ENCODE measurements around the gene PIP5K1B. TPM values are rescaled to one million over a fixed set of nuclear protein-coding genes. Genes with fewer than 3 reads are reported as not detected.

The PIP5K1B gene
- total and polyA plus RNA-seq, 4 experiments from 2014 or later: 0.12 to 0.25 TPM; not detected in 2

GRCh38 chr9:68913054-68913453 lies 208.0 kb downstream of the PIP5K1B start:
- Mint-ChIP-seq H3K9me3 (peaks cover 0 to 1% (median 0%) of the 10 kb centered on the region in 8 donors), H3K36me3 (no peaks in the 10 kb centered on the region), H3K4me3 (no peak overlapping the region), H3K27ac (no peak overlapping the region), H3K27me3 (peaks cover 0 to 5% of the 10 kb centered on the region in 2 donors), H3K4me1 (peaks cover 0 to 2% (median 0%) of the 10 kb centered on the region in 4 donors)
- Histone ChIP-seq H3K4me1 (ENCODE audit: insufficient read depth, low read length) (no peaks in the 10 kb centered on the region), H3K9me3 (ENCODE audit: control insufficient read depth in 1 of 2, low read length in 2 of 2) (no peaks in the 10 kb centered on the region), H3K27ac (ENCODE audit: low read depth, low read length) (no peak overlapping the region), H3K27me3 (ENCODE audit: insufficient read depth, low read length) (no peaks in the 10 kb centered on the region), H3K36me3 (ENCODE audit: insufficient read depth, low read length) (no peaks in the 10 kb centered on the region), H3K4me3 (ENCODE audit: low read length in 2 of 2) (no peak overlapping the region)
- CTCF ChIA-PET (ENCODE audit: partially characterized antibody): no interaction called here
- POLR2A ChIA-PET (ENCODE audit: partially characterized antibody): interaction anchor here (0.8 kb wide), 1 partner anchor 13 kb away, joined by 3 read pairs; no protein-coding TSS in a partner anchor
- DNase-seq: no peak
- intact Hi-C loops (cut with micrococcal nuclease): no loop called here

GRCh38 chr9:68914751-68915150 lies 209.7 kb downstream of the PIP5K1B start:
- H3K9me3 Mint-ChIP-seq: peaks cover 0 to 1% (median 0%) of the 10 kb centered on the region in 8 donors
- H3K27ac Mint-ChIP-seq: no peak overlapping the region
- DNase-seq: no peak
- H3K36me3 Mint-ChIP-seq: no peaks in the 10 kb centered on the region
- peaks cover 0 to 2% (median under 1%) of the 10 kb centered on the region in 4 donors for H3K4me1 Mint-ChIP-seq
- Histone ChIP-seq H3K9me3 (ENCODE audit: control insufficient read depth in 1 of 2, low read length in 2 of 2) (no peaks in the 10 kb centered on the region), H3K4me1 (ENCODE audit: insufficient read depth, low read length) (no peaks in the 10 kb centered on the region), H3K36me3 (ENCODE audit: insufficient read depth, low read length) (no peaks in the 10 kb centered on the region), H3K27ac (ENCODE audit: low read depth, low read length) (no peak overlapping the region), H3K27me3 (ENCODE audit: insufficient read depth, low read length) (no peaks in the 10 kb centered on the region), H3K4me3 (ENCODE audit: low read length in 2 of 2) (no peak overlapping the region)
- ChIA-PET CTCF (ENCODE audit: partially characterized antibody) (no interaction called here), POLR2A (ENCODE audit: partially characterized antibody) (no interaction called here)
- peaks cover 0 to 5% of the 10 kb centered on the region in 2 donors for H3K27me3 Mint-ChIP-seq
- no peak overlapping the region for H3K4me3 Mint-ChIP-seq
- intact Hi-C loops (cut with micrococcal nuclease): no loop called here

GRCh38 chr9:68919661-68920060 lies 214.6 kb downstream of the PIP5K1B start:
- peaks cover 0 to 5% (median 0%) of the 10 kb centered on the region in 4 donors for H3K4me1 Mint-ChIP-seq
- H3K27ac ChIP-seq (ENCODE audit: low read depth, low read length): no peak overlapping the region
- H3K27ac Mint-ChIP-seq: no peak overlapping the region

GRCh38 chr9:68920921-68921320 lies 215.9 kb downstream of the PIP5K1B start:
- peaks cover 0 to 5% (median 0%) of the 10 kb centered on the region in 4 donors for H3K4me1 Mint-ChIP-seq
- ChIA-PET CTCF (ENCODE audit: partially characterized antibody) (no interaction called here), POLR2A (ENCODE audit: partially characterized antibody) (no interaction called here)
- Histone ChIP-seq H3K27ac (ENCODE audit: low read depth, low read length) (no peak overlapping the region), H3K27me3 (ENCODE audit: insufficient read depth, low read length) (no peaks in the 10 kb centered on the region), H3K9me3 (ENCODE audit: control insufficient read depth in 1 of 2, low read length in 2 of 2) (no peaks in the 10 kb centered on the region), H3K36me3 (ENCODE audit: insufficient read depth, low read length) (no peaks in the 10 kb centered on the region), H3K4me3 (ENCODE audit: low read length in 2 of 2) (no peak overlapping the region), H3K4me1 (ENCODE audit: insufficient read depth, low read length) (no peaks in the 10 kb centered on the region)
- no peak overlapping the region for H3K27ac Mint-ChIP-seq
- H3K27me3 Mint-ChIP-seq: peaks cover 0 to 2% of the 10 kb centered on the region in 2 donors
- H3K9me3 Mint-ChIP-seq: no peaks in the 10 kb centered on the region
- H3K4me3 Mint-ChIP-seq: no peak overlapping the region
- intact Hi-C loops (cut with micrococcal nuclease): no loop called here
- no peaks in the 10 kb centered on the region for H3K36me3 Mint-ChIP-seq
- no peak for DNase-seq

More at GRCh38 chr9:68919661-68920060, 214.6 kb downstream of the PIP5K1B start:
- ChIA-PET CTCF (ENCODE audit: partially characterized antibody) (no interaction called here), POLR2A (ENCODE audit: partially characterized antibody) (no interaction called here)
- no peak overlapping the region for H3K4me3 Mint-ChIP-seq
- Histone ChIP-seq H3K9me3 (ENCODE audit: control insufficient read depth in 1 of 2, low read length in 2 of 2) (no peaks in the 10 kb centered on the region), H3K36me3 (ENCODE audit: insufficient read depth, low read length) (no peaks in the 10 kb centered on the region), H3K27me3 (ENCODE audit: insufficient read depth, low read length) (no peaks in the 10 kb centered on the region), H3K4me1 (ENCODE audit: insufficient read depth, low read length) (no peaks in the 10 kb centered on the region), H3K4me3 (ENCODE audit: low read length in 2 of 2) (no peak overlapping the region)
- intact Hi-C loops (cut with micrococcal nuclease): no loop called here
- H3K27me3 Mint-ChIP-seq: peaks cover 0 to 2% of the 10 kb centered on the region in 2 donors
- no peak for DNase-seq
- no peaks in the 10 kb centered on the region for H3K36me3 Mint-ChIP-seq
- no peaks in the 10 kb centered on the region for H3K9me3 Mint-ChIP-seq

GRCh38 chr9:68923480-68923879 lies 218.4 kb downstream of the PIP5K1B start:
- Mint-ChIP-seq H3K27ac (no peak overlapping the region), H3K4me3 (no peak overlapping the region), H3K9me3 (no peaks in the 10 kb centered on the region), H3K4me1 (peaks cover 0 to 5% (median 0%) of the 10 kb centered on the region in 4 donors), H3K36me3 (no peaks in the 10 kb centered on the region), H3K27me3 (peaks cover 2 to 8% of the 10 kb centered on the region in 2 donors)
- ChIA-PET CTCF (ENCODE audit: partially characterized antibody) (no interaction called here), POLR2A (ENCODE audit: partially characterized antibody) (no interaction called here)
- Histone ChIP-seq H3K9me3 (ENCODE audit: control insufficient read depth in 1 of 2, low read length in 2 of 2) (no peaks in the 10 kb centered on the region), H3K4me3 (ENCODE audit: low read length in 2 of 2) (no peak overlapping the region), H3K4me1 (ENCODE audit: insufficient read depth, low read length) (no peaks in the 10 kb centered on the region), H3K36me3 (ENCODE audit: insufficient read depth, low read length) (no peaks in the 10 kb centered on the region), H3K27ac (ENCODE audit: low read depth, low read length) (no peak overlapping the region), H3K27me3 (ENCODE audit: insufficient read depth, low read length) (no peaks in the 10 kb centered on the region)
- intact Hi-C loops (cut with micrococcal nuclease): no loop called here
- DNase-seq: no peak

GRCh38 chr9:68925175-68925574 lies 220.1 kb downstream of the PIP5K1B start:
- Histone ChIP-seq H3K9me3 (ENCODE audit: control insufficient read depth in 1 of 2, low read length in 2 of 2) (no peaks in the 10 kb centered on the region), H3K27me3 (ENCODE audit: insufficient read depth, low read length) (no peaks in the 10 kb centered on the region), H3K27ac (ENCODE audit: low read depth, low read length) (no peak overlapping the region), H3K4me3 (ENCODE audit: low read length in 2 of 2) (no peak overlapping the region), H3K4me1 (ENCODE audit: insufficient read depth, low read length) (no peaks in the 10 kb centered on the region), H3K36me3 (ENCODE audit: insufficient read depth, low read length) (no peaks in the 10 kb centered on the region)
- intact Hi-C loops (cut with micrococcal nuclease): no loop called here
- Mint-ChIP-seq H3K36me3 (no peaks in the 10 kb centered on the region), H3K4me3 (no peak overlapping the region), H3K9me3 (peaks cover 0 to 1% (median 0%) of the 10 kb centered on the region in 8 donors), H3K27me3 (peaks cover 9 to 16% of the 10 kb centered on the region in 2 donors), H3K4me1 (no peaks in the 10 kb centered on the region), H3K27ac (no peak overlapping the region)
- no peak for DNase-seq
- ChIA-PET POLR2A (ENCODE audit: partially characterized antibody) (interaction anchor here (1.0 kb wide), 1 partner anchor 12 kb away, joined by 3 read pairs; no protein-coding TSS in a partner anchor), CTCF (ENCODE audit: partially characterized antibody) (no interaction called here)

- Mint-ChIP-seq H3K27ac (no peak overlapping the region), H3K9me3 (peaks cover 0 to 1% (median 0%) of the 10 kb centered on the region in 8 donors), H3K4me3 (no peak overlapping the region), H3K4me1 (peaks cover 6 to 10% (median 9%) of the 10 kb centered on the region in 4 donors), H3K36me3 (no peaks in the 10 kb centered on the region), H3K27me3 (peaks cover 10 to 21% of the 10 kb centered on the region in 2 donors)
- DNase-seq: no peak
- ChIA-PET CTCF (ENCODE audit: partially characterized antibody) (no interaction called here), POLR2A (ENCODE audit: partially characterized antibody) (no interaction called here)
- no peaks in the 10 kb centered on the region for H3K9me3 ChIP-seq (ENCODE audit: control insufficient read depth in 1 of 2, low read length in 2 of 2)
- intact Hi-C loops (cut with micrococcal nuclease): no loop called here
- no peak overlapping the region for H3K4me3 ChIP-seq (ENCODE audit: low read length in 2 of 2)
- H3K27ac ChIP-seq (ENCODE audit: low read depth, low read length): no peak overlapping the region
- H3K36me3 ChIP-seq (ENCODE audit: insufficient read depth, low read length): no peaks in the 10 kb centered on the region
- peaks cover 14% of the 10 kb centered on the region for H3K4me1 ChIP-seq (ENCODE audit: insufficient read depth, low read length)
- no peaks in the 10 kb centered on the region for H3K27me3 ChIP-seq (ENCODE audit: insufficient read depth, low read length)
Measured at GRCh38 chr9:68927165-68927564, 222.1 kb downstream of the PIP5K1B start.

All from CD4-positive, alpha-beta memory T cell (primary cell).